OCI-LY3 (cell line): ENCODE data around the gene CREB5.

Source experiments
- CTCF ChIP-seq: fragments of 200-600, 300-600 bp; sonication (generic); IDR thresholded peaks from 2 replicates; pipeline ENCODE4 v1.5.1; 2014; ENCODE audit warnings: antibody characterized with exemption, low read length, low read depth
- EZH2phosphoT487 ChIP-seq: fragments of 200-600 bp; shearing (Covaris generic); IDR thresholded peaks from 2 replicates; pipeline ENCODE4 v1.6.1; 2018; ENCODE audit warnings: antibody characterized with exemption, mixed run types, low read depth

DNA sequence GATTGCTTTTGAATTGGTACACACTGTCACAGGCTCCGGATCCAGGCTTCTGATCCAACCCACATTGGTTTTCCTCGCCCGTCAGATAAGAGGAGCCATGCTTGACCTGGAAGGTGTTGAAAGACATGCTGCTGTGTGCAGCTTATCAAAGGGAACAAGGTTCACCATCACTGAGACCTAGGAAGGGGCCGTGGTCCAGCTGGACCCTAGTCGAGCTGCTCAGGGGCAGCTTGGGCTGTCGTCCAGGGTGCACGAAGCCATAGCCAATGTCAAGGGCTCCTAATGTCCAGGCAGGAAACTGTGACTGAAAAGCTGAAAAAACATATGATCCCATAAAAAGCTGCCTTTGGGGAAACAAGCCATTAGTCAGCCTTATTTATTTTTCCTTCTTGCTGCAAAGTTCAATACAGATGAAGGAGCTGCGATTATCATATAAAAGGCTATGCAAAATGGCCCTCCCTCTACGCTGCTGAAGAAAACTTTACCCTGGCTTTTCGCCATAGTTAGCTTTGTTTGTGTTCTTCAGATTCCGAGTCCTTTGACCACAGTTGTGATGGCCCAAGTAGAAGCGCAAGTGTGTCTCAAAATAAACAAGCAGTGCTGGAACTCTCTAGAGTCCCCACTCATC, 118.0 kb downstream of the CREB5 start:
- TF ChIP-seq CTCF (no peak), EZH2phosphoT487 (no peak)
